Heart left ventricle (tissue), 16 donors: ENCODE data around the gene CELF2. TPM values are rescaled to one million over a fixed set of nuclear protein-coding genes. Genes with fewer than 3 reads are reported as not detected.
A peak's percentile ranks its signal among the peaks of the same experiment; 100 is the strongest.

Experiments
- ATAC-seq, 4 donors: fragments of 200-7000 bp; cut with Tn5 transposase; one replicate each; pipeline ENCODE4 v1.9.1; 2020 to 2022; ENCODE audit warnings: moderate library complexity in 4 of 4, mild to moderate bottlenecking in 3 of 4, moderate number of reproducible peaks in 1 of 4
- DNase-seq, 5 donors: peaks; one replicate each; pipeline ENCODE4 v3.0.0-alpha.2; 2020
- H3K27ac ChIP-seq, 12 donors: fragments of 200-600 bp; sonication (generic) in 4 of 12; one replicate each; pipeline versions ENCODE4 v1.5.0 to v1.8.0; 2016 to 2022; ENCODE audit warnings: mild to moderate bottlenecking in 2 of 12
- H3K27me3 ChIP-seq, 9 donors: fragments of 200-600 bp; sonication (generic) in 2 of 9; one replicate each; pipeline versions ENCODE4 v1.5.1 to v1.8.0; 2016 to 2022; ENCODE audit warnings: mild to moderate bottlenecking in 3 of 9
- H3K36me3 ChIP-seq, 9 donors: fragments of 200-600 bp; sonication (generic) in 2 of 9; one replicate each; pipeline versions ENCODE4 v1.5.0 to v1.8.0; 2018 to 2022; ENCODE audit warnings: mild to moderate bottlenecking in 2 of 9
- H3K4me1 ChIP-seq, 12 donors: fragments of 200-600 bp; sonication (generic) in 4 of 12; one replicate each; pipeline versions ENCODE4 v1.5.0 to v1.8.0; 2016 to 2022; ENCODE audit warnings: mild to moderate bottlenecking in 3 of 12
- H3K4me3 ChIP-seq, 12 donors: fragments of 200-600 bp; sonication (generic) in 4 of 12; one replicate each; pipeline versions ENCODE4 v1.5.0 to v1.8.0; 2017 to 2022; ENCODE audit warnings: mild to moderate bottlenecking in 9 of 12, moderate library complexity in 4 of 12
- H3K9me3 ChIP-seq, 12 donors: fragments of 200-600 bp; sonication (generic) in 4 of 12; one replicate each; pipeline versions ENCODE4 v1.5.0 to v1.8.0; 2016 to 2022; ENCODE audit warnings: mild to moderate bottlenecking in 1 of 12
- CTCF ChIP-seq, 12 donors: fragments of 200-600 bp; sonication (generic) in 4 of 12; IDR thresholded peaks; one replicate each; pipeline versions ENCODE4 v1.5.0 to v1.8.0; 2018 to 2022; ENCODE audit warnings: antibody characterized with exemption in 12 of 12, mild to moderate bottlenecking in 5 of 12
- POLR2A ChIP-seq, 2 donors: fragments of 450-650 bp; IDR thresholded peaks; one replicate each; pipeline ENCODE4 v1.6.1; 2017; ENCODE audit warnings: antibody characterized with exemption in 2 of 2, mild to moderate bottlenecking in 2 of 2, moderate library complexity in 2 of 2
- WGBS, 4 donors: extraction: QIAGEN DNeasy Blood & Tissue Kit in 2 of 4; methylation state at CpG; one replicate each; pipeline versions ENCODE4 v1.1.5 to v1.1.7; 2013 to 2018; 5-methylcytosine and 5-hydroxymethylcytosine counted together
- intact Hi-C, 10 donors: fragments of 100-400 bp; cut with DNase I; formaldehyde crosslinking; loops; one replicate each; pipeline versions ENCODE4 v1.11.1 to v1.14.2; 2022
- polyA plus RNA-seq, 2 donors: library from polyadenylated mRNA; stranded (reverse); fragments of 200-250 nt; gene quantifications; one replicate each; pipeline ENCODE4 v1.2.3, GENCODE V29; 2013
- total RNA-seq, 9 donors: library from RNA; depleted of rRNA in 2 of 9; stranded (reverse); fragments of >200 nt in 2 of 9; fragmentation: NEBNext Ultra II Directional in 3 of 9; extraction: Animal tissue kit (Norgen Biotek cat#: 25700) in 3 of 9; gene quantifications; one replicate each; pipeline versions ENCODE4 v1.1.0 to v1.2.4, GENCODE V29; 2016 to 2023
- donor health status: ischemic (EF 13 %, LVEDD 7.1; RV severe dilation, severe dysfunction).
- donor health status: healthy with polysubstance abuse.
- donor health status: DM: no; HTN: yes; CAD: no.
- donor health status: DM: no; HTN: no; CAD: no.
- donor health status: ischemic (EF 25% LVEDD 6.9; RV normal size, moderate dysfunction).
- donor health status: ischemic (EF 25% LVEDD 5.7; RV mildly dilated, moderate dysfunction).
- donor health status: healthy.
- donor health status: DM: yes; HTN: yes; CAD: no.
- donor health status: ischemic (EF 35%, LVEDD 5.7; RV mildly dilated, moderate dysfunction).
- donor health status: nonischemic (EF 11% LVEDD 7.7; RV severe dilation, severe dysfunction).
- donor health status: DM: yes; HTN: yes; CAD: no.
- donor health status: PGD.
- donor health status: ischemic (EF 29% LVEDD 5.4; RV normal size, mild dysfunction).
- donor health status: nonischemic (EF 23%, LVEDD 6.1; RV moderate dilation, normal function).

Gene CELF2
- total and polyA plus RNA-seq, 11 donors: 14.2 to 103 (median 67.1) TPM

DNA sequence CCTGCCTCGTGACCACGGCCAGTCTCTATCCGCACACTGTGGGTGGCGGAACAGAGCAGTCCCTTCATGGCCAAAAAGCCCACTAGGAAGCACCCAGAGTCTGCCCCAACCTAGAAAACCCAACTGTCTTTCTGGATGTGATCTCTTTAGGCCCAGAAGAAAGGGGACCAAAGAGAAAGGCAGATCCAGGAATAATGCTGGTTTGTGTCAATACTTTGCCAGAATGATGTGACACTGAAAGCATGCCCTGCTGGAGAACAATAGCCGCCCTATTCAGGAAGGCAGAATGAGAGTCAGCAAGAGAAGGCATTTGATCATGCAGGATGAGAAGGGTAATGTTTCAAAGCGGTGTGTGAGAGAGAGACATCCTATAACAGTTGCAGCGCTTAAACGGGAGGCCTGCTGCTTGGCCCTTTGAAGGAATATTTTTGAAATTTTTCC is 319.1 kb downstream of the CELF2 start:
- no peak for ATAC-seq
- Histone ChIP-seq H3K36me3 (peaks cover 0 to 27% (median 8%) of the 10 kb centered on the region in 9 donors), H3K27ac (no peak overlapping the region), H3K4me1 (peaks cover 0 to 34% (median 10%) of the 10 kb centered on the region in 12 donors), H3K27me3 (no peaks in the 10 kb centered on the region), H3K4me3 (no peak overlapping the region), H3K9me3 (no peaks in the 10 kb centered on the region)
- WGBS, 4 donors: 78 to 85% (median 84%) methylated on average over 8 of the region's 8 CpGs
- intact Hi-C loops: no loop called here
- no peak for DNase-seq
- TF ChIP-seq CTCF (IDR thresholded peaks at IDR 0.05): no peak
- no peak for TF ChIP-seq POLR2A (IDR thresholded peaks at IDR 0.05)

DNA sequence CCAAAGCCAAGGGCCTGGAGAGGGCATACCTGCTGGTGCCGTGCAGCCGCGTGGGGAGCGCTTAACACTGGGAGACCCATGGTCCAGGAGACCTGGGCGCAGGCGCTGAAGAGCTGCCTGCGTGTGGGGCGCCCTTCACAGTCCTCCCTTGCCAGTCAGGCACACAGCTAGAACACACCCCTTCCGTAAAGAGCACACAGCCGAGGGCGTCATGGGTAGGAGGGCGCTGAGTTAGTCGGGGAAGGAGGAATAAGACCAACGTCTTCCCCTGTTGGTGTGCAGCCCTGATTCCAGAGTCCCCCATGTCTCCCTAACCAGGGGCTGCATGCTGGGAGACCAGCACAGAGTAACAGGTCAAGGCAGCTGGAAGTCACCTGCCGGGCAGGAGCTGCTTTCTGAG is 319.8 kb downstream of the CELF2 start:
- H3K27ac ChIP-seq: no peak overlapping the region
- no peak overlapping the region for H3K4me3 ChIP-seq
- no peaks in the 10 kb centered on the region for H3K9me3 ChIP-seq
- intact Hi-C loops: no loop called here
- peak in 1 of 5 donors; percentile 25 for DNase-seq
- 80 to 92% (median 90%) methylated on average over 9 to 15 of the region's 15 CpGs for WGBS, 4 donors
- H3K4me1 ChIP-seq: peaks cover 0 to 27% (median 4%) of the 10 kb centered on the region in 12 donors
- TF ChIP-seq POLR2A (IDR thresholded peaks at IDR 0.05) (no peak), CTCF (IDR thresholded peaks at IDR 0.05) (no peak)
- H3K27me3 ChIP-seq: no peaks in the 10 kb centered on the region
- peak in 3 of 4 donors; percentile 20 to 35 (median 31) for ATAC-seq
- peaks cover 0 to 22% (median 7%) of the 10 kb centered on the region in 9 donors for H3K36me3 ChIP-seq

DNA sequence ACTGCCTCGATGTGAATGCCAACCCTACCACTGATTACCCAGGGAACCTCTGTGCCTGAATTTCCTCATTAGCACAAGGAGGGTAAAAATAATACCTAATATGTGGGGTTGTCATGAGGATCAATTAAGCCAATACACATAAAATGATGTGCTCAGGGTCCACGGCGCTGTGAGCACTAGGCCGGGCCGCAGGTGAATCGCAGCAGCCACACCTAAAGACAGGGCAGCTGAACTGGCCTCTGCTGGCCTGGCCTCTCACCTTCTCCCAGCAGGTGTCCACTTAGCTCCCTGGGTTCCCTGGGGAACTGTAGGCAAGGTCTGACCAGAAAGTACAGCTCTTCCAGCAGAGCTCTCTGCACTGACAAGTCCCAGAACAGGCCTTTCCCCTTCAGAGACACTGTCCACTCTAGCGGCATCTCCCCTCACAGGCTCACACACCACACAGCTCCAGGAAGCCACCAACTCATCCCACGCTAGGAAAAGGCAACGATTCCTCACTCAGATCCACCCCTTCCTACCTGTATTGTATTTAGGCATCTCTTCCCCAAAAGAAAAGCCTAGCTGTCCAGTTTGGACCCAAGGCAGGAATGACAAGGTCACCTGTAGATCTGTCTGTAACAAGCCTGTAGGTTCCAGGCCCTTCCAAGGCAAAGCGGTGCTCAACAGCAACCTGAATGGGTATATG is 320.6 kb downstream of the CELF2 start:
- TF ChIP-seq CTCF (IDR thresholded peaks at IDR 0.05): no peak
- TF ChIP-seq POLR2A (IDR thresholded peaks at IDR 0.05): no peak
- WGBS, 4 donors: 84 to 89% (median 87%) methylated on average over 8 to 10 of the region's 10 CpGs
- H3K27ac ChIP-seq: no peak overlapping the region
- H3K4me3 ChIP-seq: no peak overlapping the region
- H3K36me3 ChIP-seq: peaks cover 0 to 16% (median 4%) of the 10 kb centered on the region in 9 donors
- no peaks in the 10 kb centered on the region for H3K9me3 ChIP-seq
- no peak for ATAC-seq
- intact Hi-C loops: no loop called here
- no peak for DNase-seq
- no peaks in the 10 kb centered on the region for H3K27me3 ChIP-seq
- H3K4me1 ChIP-seq: peaks cover 0 to 27% (median 4%) of the 10 kb centered on the region in 12 donors

DNA sequence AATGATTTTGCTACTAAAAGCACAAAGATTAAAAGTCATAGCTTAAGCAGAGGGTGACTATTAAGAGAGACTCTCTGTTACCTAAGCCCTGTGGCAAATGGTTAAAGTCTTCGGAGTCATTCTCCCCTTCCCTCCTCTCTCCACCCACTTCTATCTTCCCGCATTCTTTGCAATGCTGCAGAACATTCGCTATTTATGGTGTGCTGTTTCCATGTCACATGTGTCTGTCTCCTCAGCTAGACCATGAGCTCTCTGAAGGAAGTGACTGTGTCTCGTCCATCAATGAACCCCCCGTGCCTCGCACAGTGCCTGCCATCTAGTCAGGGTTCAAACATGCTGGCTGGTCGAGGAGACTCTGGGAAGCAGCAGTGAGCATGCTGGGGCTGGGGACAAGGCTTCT is 321.3 kb downstream of the CELF2 start:
- peak in 3 of 4 donors; percentile 17 to 47 (median 36) for ATAC-seq
- no peaks in the 10 kb centered on the region for H3K27me3 ChIP-seq
- WGBS, 4 donors: 28 to 41% (median 35%) methylated on average over 7 of the region's 7 CpGs

More for the DNA sequence above, 321.3 kb downstream of the CELF2 start:
- peak in 1 of 5 donors; percentile 24 for DNase-seq
- intact Hi-C loops: no loop called here
- no peak overlapping the region for H3K27ac ChIP-seq
- no peaks in the 10 kb centered on the region for H3K9me3 ChIP-seq
- TF ChIP-seq POLR2A (IDR thresholded peaks at IDR 0.05) (no peak), CTCF (IDR thresholded peaks at IDR 0.05) (no peak)
- H3K36me3 ChIP-seq: peaks cover 0 to 12% (median 4%) of the 10 kb centered on the region in 9 donors
- no peak overlapping the region for H3K4me3 ChIP-seq
- H3K4me1 ChIP-seq: peaks cover 0 to 27% (median 4%) of the 10 kb centered on the region in 12 donors
